ENCODE measurements around the gene LAS1L. TPM values are rescaled to one million over a fixed set of nuclear protein-coding genes. Genes with fewer than 3 reads are reported as not detected.

Gene LAS1L
- total RNA-seq, 1 experiment from 2014 or later, result 72.9 TPM

GRCh38 chrX:65476564-65476963, 58.0 kb downstream of the LAS1L start:
- no peak overlapping the region for H3K27ac ChIP-seq (ENCODE audit: insufficient read length, low read depth, low read length)
- no peak overlapping the region for H3T11ph ChIP-seq (ENCODE audit: low read length)
- no peaks in the 10 kb centered on the region for H3K23me2 ChIP-seq (ENCODE audit: insufficient read length, low read depth, low read length, poor library complexity, severe bottlenecking)
- peaks cover 14% of the 10 kb centered on the region for H3K9me3 ChIP-seq (ENCODE audit: control insufficient read depth, low read depth, low read length)
- no peak overlapping the region for H2AK5ac ChIP-seq (ENCODE audit: insufficient read length, low read length)
- no peak overlapping the region for H3K4me3 Mint-ChIP-seq
- TF ChIP-seq CTCF (conservative IDR thresholded peaks at IDR 0.05), result no peak
- H3K36me3 Mint-ChIP-seq (ENCODE audit: insufficient read depth in 1 of 3, low read depth in 3 of 3), result peaks cover 19 to 28% (median 22%) of the 10 kb centered on the region in 3 experiments
- no peak overlapping the region for H2BK15ac ChIP-seq (ENCODE audit: low read depth, low read length)
- H4K5ac ChIP-seq (ENCODE audit: insufficient read length, low read depth, low read length), result no peak overlapping the region
- no CpG with 5 or more reads among the region's 2 CpGs for WGBS (ENCODE audit: extremely low coverage, insufficient read length, low lambda C conversion rate)
- H3K4me2 ChIP-seq (ENCODE audit: insufficient read depth, insufficient read length, low read length), result no peak overlapping the region
- no peak overlapping the region for H3K4ac ChIP-seq (ENCODE audit: low read depth, low read length)
- no peaks in the 10 kb centered on the region for H3K79me2 ChIP-seq (ENCODE audit: insufficient read depth, low read length)
- H4K20me1 ChIP-seq (ENCODE audit: control insufficient read depth, insufficient read depth, insufficient read length), result no peaks in the 10 kb centered on the region
- H3K56ac ChIP-seq (ENCODE audit: insufficient read length, low read depth, low read length), result no peak overlapping the region
- no peak overlapping the region for H3K18ac ChIP-seq (ENCODE audit: insufficient read length, low read depth, low read length)
- H2BK120ac ChIP-seq (ENCODE audit: low read depth, low read length, poor library complexity, severe bottlenecking), result no peak overlapping the region
- H3K23ac ChIP-seq (ENCODE audit: insufficient read length, low read depth, low read length), result no peak overlapping the region
- no peak overlapping the region for H2BK20ac ChIP-seq (ENCODE audit: low read depth, low read length, poor library complexity, severe bottlenecking)
- H3K27ac Mint-ChIP-seq, result no peak overlapping the region
- no peaks in the 10 kb centered on the region for H3K4me1 ChIP-seq (ENCODE audit: insufficient read depth, low read length)
- no peak overlapping the region for H3K14ac ChIP-seq (ENCODE audit: insufficient read depth, low read length)
- H3K9ac ChIP-seq (ENCODE audit: extremely low read depth, insufficient read length, low read length), result no peak overlapping the region
- H3K27me3 Mint-ChIP-seq (ENCODE audit: low read depth), result no peaks in the 10 kb centered on the region
- no peak overlapping the region for H4K91ac ChIP-seq (ENCODE audit: insufficient read length, low read depth, low read length)
- no peak overlapping the region for H2BK5ac ChIP-seq (ENCODE audit: insufficient read length, low read length)
- no peaks in the 10 kb centered on the region for H3K79me1 ChIP-seq (ENCODE audit: insufficient read depth, low read depth, low read length, poor library complexity, severe bottlenecking)
- no peak overlapping the region for H2AFZ ChIP-seq (ENCODE audit: low read length)
- DNase-seq, result no peak
- no peak overlapping the region for H2BK12ac ChIP-seq (ENCODE audit: insufficient read length, low read depth, low read length)
- H3K4me1 Mint-ChIP-seq, result peaks cover 8 to 9% of the 10 kb centered on the region in 2 experiments
- H3K9me3 Mint-ChIP-seq, result peaks cover 59 to 77% of the 10 kb centered on the region in 2 experiments
- no peak overlapping the region for H4K8ac ChIP-seq (replicated peaks; ENCODE audit: insufficient read length, low read depth, low read length)
- no peaks in the 10 kb centered on the region for H3K27me3 ChIP-seq (ENCODE audit: insufficient read depth, low read length)

Data from H9 (cell line).